WTC11 (cell line): ENCODE data around the gene SUPT3H. TPM values are rescaled to one million over a fixed set of nuclear protein-coding genes. Genes with fewer than 3 reads are reported as not detected.

ENCODE experiments used
- ATAC-seq: fragments of 200-7000 bp; cut with Tn5 transposase; 2 replicates; pipeline ENCODE4 v1.10.0; 2021; ENCODE audit warnings: mild to moderate bottlenecking, moderate library complexity
- CTCF ChIA-PET: fragments of 300-600 bp; sonication (Branson Sonifier 250); formaldehyde crosslinking; loops from one replicate; lab custom pipeline; 2021; ENCODE audit warnings: antibody characterized with exemption; lab: Charles Lee
- POLR2A ChIA-PET: fragments of 350-600 bp; sonication (Branson Sonifier 250); formaldehyde crosslinking; loops from one replicate; lab custom pipeline; 2021; ENCODE audit warnings: antibody characterized with exemption; lab: Charles Lee
- DNase-seq: peaks from one replicate; pipeline ENCODE4 v3.0.0; 2021; ENCODE audit warnings: low spot score
- H3K27ac Mint-ChIP-seq: 2 replicates; pipeline ENCODE4 v1.8.0; 2021; ENCODE audit warnings: mixed read lengths
- H3K27me3 Mint-ChIP-seq: 2 replicates; pipeline ENCODE4 v1.8.0; 2021; ENCODE audit warnings: low read depth, mild to moderate bottlenecking, moderate library complexity, mixed read lengths
- H3K36me3 Mint-ChIP-seq: 2 replicates; pipeline ENCODE4 v1.8.0; 2021; ENCODE audit warnings: mixed read lengths
- H3K4me1 Mint-ChIP-seq: 2 replicates; pipeline ENCODE4 v1.8.0; 2022; ENCODE audit warnings: mixed read lengths
- H3K4me3 Mint-ChIP-seq: 2 replicates; pipeline ENCODE4 v1.8.0; 2021; ENCODE audit warnings: mild to moderate bottlenecking, moderate library complexity, mixed read lengths
- H3K9me3 Mint-ChIP-seq: 2 replicates; pipeline ENCODE4 v1.8.0; 2021; ENCODE audit warnings: mixed read lengths
- JAZF1 ChIP-seq: fragments of 250-450 bp; sonication (Bioruptor Pico); IDR thresholded peaks from 2 replicates; pipeline ENCODE4 v1.9.0; 2021; ENCODE audit warnings: moderate library complexity, mild to moderate bottlenecking, inconsistent platforms
- JUN ChIP-seq: sonication (generic); formaldehyde crosslinking; IDR thresholded peaks from 2 replicates; pipeline ENCODE4 v1.8.0; 2023; ENCODE audit warnings: mild to moderate bottlenecking, missing genetic modification reagents
- NFATC4 ChIP-seq: fragments of 250-450 bp; sonication (Bioruptor Pico); IDR thresholded peaks from 2 replicates; pipeline ENCODE4 v1.9.0; 2021; ENCODE audit warnings: mild to moderate bottlenecking
- NR2C2 ChIP-seq: sonication (generic); formaldehyde crosslinking; IDR thresholded peaks from 2 replicates; pipeline ENCODE4 v1.8.0; 2022; ENCODE audit warnings: mild to moderate bottlenecking, missing genetic modification reagents
- SMAD3 ChIP-seq: sonication (generic); formaldehyde crosslinking; IDR thresholded peaks from 2 replicates; pipeline ENCODE4 v1.8.0; 2022; ENCODE audit warnings: missing genetic modification reagents, mild to moderate bottlenecking, borderline replicate concordance
- SOX15 ChIP-seq: fragments of 250-450 bp; sonication (Bioruptor Pico); IDR thresholded peaks from 2 replicates; pipeline ENCODE4 v1.9.0; 2021; ENCODE audit warnings: mild to moderate bottlenecking
- SP1 ChIP-seq: sonication (generic); formaldehyde crosslinking; conservative IDR thresholded peaks from 2 replicates; pipeline ENCODE4 v1.8.1; 2022; ENCODE audit warnings: missing genetic modification reagents
- TEAD1 ChIP-seq: sonication (generic); formaldehyde crosslinking; IDR thresholded peaks from 2 replicates; pipeline ENCODE4 v1.8.0; 2022; ENCODE audit warnings: mild to moderate bottlenecking, missing genetic modification reagents
- ZNF121 ChIP-seq: sonication (generic); formaldehyde crosslinking; IDR thresholded peaks from 2 replicates; pipeline ENCODE4 v1.8.0; 2023; ENCODE audit warnings: missing genetic modification reagents
- ZNF219 ChIP-seq: sonication (generic); formaldehyde crosslinking; IDR thresholded peaks from 2 replicates; pipeline ENCODE4 v1.8.0; 2023; ENCODE audit warnings: missing genetic modification reagents, mild to moderate bottlenecking, borderline replicate concordance
- ZNF263 ChIP-seq: sonication (generic); formaldehyde crosslinking; IDR thresholded peaks from 2 replicates; pipeline ENCODE4 v1.8.1; 2022; ENCODE audit warnings: low read depth, mild to moderate bottlenecking, moderate library complexity, missing genetic modification reagents
- ZNF396 ChIP-seq: fragments of 250-450 bp; sonication (Bioruptor Pico); IDR thresholded peaks from 2 replicates; pipeline ENCODE4 v1.8.0; 2021; ENCODE audit warnings: mild to moderate bottlenecking, moderate library complexity, borderline replicate concordance
- total RNA-seq: library from RNA; stranded (reverse); gene quantifications from 3 replicates; pipeline ENCODE4 v1.2.3, GENCODE V29; 2021
- TF ChIP-seq, protein P1 (sequence below): fragments of 250-450 bp; sonication (Bioruptor Pico); conservative IDR thresholded peaks from 2 replicates; pipeline ENCODE4 v1.9.0; 2021; ENCODE audit warnings: mild to moderate bottlenecking
- TF ChIP-seq, protein P2 (sequence below): fragments of 250-450 bp; sonication (Bioruptor Pico); IDR thresholded peaks from 2 replicates; pipeline ENCODE4 v1.9.0; 2021; ENCODE audit warnings: moderate library complexity, mild to moderate bottlenecking, inconsistent platforms, borderline replicate concordance
- TF ChIP-seq, protein P3 (sequence below): sonication (generic); formaldehyde crosslinking; IDR thresholded peaks from 2 replicates; pipeline ENCODE4 v1.8.1; 2023; ENCODE audit warnings: mild to moderate bottlenecking, missing genetic modification reagents
- TF ChIP-seq, protein P4 (sequence below): fragments of 250-450 bp; sonication (Bioruptor Pico); IDR thresholded peaks from 2 replicates; pipeline ENCODE4 v2.1.2; 2022; ENCODE audit warnings: mild to moderate bottlenecking, moderate library complexity

SUPT3H gene
- total RNA-seq, 1 experiment from 2014 or later = 15.3 TPM

DNA sequence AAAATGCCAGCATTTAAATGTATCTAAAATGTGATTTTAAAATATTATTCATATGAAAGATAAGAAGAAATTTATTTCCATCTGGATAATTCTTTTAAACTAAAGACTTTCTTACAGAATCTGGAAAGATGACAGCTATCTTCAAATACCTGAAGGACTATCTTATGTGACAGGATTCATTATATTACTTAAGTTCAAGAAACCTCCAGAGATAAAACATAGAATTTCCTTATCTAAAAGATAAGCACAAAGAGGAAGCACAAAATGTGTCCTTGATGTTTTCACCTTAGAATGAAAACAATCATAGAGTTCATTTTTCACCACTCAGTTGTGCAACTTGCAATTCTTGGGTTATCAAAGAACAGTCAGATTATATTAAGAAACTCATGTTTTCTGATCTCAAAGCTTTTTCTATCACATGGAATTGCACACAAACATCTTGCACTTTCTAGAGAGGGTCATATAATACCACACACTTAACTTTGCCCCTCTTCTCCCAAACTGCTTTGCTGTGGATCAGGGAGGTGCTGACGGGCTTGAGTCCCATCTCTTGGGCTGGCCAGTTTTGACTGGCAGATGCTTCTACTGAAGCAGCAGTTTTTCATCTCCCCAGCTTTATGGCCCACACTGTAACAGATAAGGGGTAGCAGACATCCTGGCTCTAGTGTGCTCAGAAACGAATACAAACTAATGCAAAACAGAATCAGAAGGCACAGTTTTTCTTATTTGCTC is 522.9 kb downstream of the SUPT3H start:
- ChIA-PET CTCF (interaction anchor here (0.6 to 2.1 kb wide), 2 partner anchors 379 to 386 kb away, joined by 3 to 5 read pairs; no protein-coding TSS in a partner anchor), POLR2A (no interaction called here)
- H3K27ac Mint-ChIP-seq = no peak overlapping the region
- DNase-seq = no peak
- H3K4me3 Mint-ChIP-seq = no peak overlapping the region
- ATAC-seq = no peak
- H3K27me3 Mint-ChIP-seq = no peaks in the 10 kb centered on the region
- no peaks in the 10 kb centered on the region; the same call in 1 of the 2 replicates for H3K9me3 Mint-ChIP-seq
- H3K36me3 Mint-ChIP-seq = no peaks in the 10 kb centered on the region
- TF ChIP-seq ZNF263 = no peak
- no peaks in the 10 kb centered on the region for H3K4me1 Mint-ChIP-seq

DNA sequence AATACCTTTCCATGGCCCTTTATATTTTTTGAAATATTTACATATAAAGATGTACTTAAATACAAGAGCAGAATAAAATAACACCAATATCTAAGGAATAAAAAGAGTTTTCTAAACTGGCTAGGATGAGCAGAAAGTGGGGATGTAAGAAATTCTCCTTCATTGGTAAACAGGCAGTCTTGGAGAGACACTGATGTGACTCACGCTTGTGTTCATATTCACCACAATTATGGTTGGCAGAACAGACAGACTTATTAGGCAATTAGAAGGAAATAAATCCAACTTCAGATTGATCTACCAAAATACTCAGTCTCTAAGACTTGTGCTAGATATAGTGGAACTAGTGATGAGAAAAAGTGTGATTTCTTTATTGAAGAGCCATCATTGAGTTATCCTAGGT is 526.6 kb downstream of the SUPT3H start:
- Mint-ChIP-seq H3K4me1 (peaks cover 1% of the 10 kb centered on the region), H3K27me3 (no peaks in the 10 kb centered on the region), H3K4me3 (no peak overlapping the region), H3K9me3 (peaks cover 3% of the 10 kb centered on the region; the same call in 1 of the 2 replicates), H3K36me3 (no peaks in the 10 kb centered on the region), H3K27ac (no peak overlapping the region)
- TF ChIP-seq ZNF121 (no peak), NFATC4 (CRISPR knock-in tag) (no peak), TEAD1 (no peak), JAZF1 (CRISPR knock-in tag) (no peak)
- no peak for DNase-seq
- ChIA-PET CTCF (no interaction called here), POLR2A (no interaction called here)
- ATAC-seq = no peak

DNA sequence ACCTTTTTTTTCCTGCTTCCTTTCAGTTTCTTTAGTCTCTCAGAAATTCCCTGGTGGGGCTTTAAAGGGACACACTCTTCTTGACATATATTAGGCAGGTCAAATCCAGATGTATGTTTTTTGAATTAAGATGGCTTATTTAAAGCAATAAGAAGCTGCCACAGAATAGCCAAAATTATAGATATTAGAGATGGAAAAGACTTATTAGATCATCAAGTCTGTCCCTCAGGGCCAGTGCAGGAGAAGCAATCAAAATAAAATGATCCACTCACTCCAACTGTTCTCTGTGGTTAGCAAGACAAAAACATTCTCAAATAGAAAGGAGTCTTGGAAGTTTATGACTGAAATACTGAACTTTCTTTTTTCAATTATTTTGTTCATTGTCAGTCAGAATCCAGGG is 527.4 kb downstream of the SUPT3H start:
- Mint-ChIP-seq H3K36me3 (no peaks in the 10 kb centered on the region), H3K27ac (no peak overlapping the region), H3K4me3 (no peak overlapping the region), H3K9me3 (peaks cover 3% of the 10 kb centered on the region; the same call in 1 of the 2 replicates), H3K27me3 (no peaks in the 10 kb centered on the region), H3K4me1 (peaks cover 6% of the 10 kb centered on the region)
- CTCF ChIA-PET = no interaction called here
- ATAC-seq (no peak), DNase-seq (no peak)
- POLR2A ChIA-PET = no interaction called here
- TF ChIP-seq, protein P1, sequence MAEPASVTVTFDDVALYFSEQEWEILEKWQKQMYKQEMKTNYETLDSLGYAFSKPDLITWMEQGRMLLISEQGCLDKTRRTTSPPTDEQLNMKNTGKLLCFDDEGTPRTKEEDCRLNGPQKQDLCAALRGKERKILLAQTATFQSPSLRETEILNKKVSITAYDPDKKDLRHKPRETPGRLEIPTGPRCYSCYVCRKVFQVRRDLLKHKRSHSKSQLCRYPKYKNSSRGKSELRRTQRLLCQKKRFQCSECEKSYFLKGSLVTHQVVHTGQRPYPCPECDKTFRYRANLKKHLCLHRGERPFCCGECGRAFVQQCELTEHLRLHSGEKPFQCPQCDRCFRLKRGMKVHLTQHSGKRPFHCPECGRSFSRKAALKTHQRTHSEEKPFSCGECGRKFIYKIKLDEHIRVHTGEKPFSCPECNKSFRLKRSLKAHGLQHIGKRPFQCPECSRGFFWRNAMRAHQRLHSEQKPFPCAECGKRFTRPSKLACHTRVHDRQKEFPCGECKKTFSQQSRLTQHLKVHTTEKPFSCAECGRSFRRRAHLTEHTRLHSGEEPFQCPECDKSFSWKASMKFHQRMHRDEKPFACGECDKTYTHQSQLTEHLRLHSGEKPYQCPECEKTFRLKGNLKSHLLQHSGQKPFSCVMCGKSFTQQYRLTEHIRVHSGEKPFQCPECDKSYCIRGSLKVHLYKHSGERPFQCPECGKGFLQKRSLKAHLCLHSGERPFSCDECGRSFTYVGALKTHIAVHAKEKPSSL (CRISPR knock-in tag) = no peak
- no peak for TF ChIP-seq ZNF219
- TF ChIP-seq, protein P2, sequence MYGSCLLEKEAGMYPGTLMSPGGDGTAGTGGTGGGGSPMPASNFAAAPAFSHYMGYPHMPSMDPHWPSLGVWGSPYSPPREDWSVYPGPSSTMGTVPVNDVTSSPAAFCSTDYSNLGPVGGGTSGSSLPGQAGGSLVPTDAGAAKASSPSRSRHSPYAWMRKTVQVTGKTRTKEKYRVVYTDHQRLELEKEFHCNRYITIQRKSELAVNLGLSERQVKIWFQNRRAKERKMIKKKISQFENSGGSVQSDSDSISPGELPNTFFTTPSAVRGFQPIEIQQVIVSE (CRISPR knock-in tag) = no peak
- TF ChIP-seq ZNF396 (CRISPR knock-in tag) = no peak
- TF ChIP-seq JUN = no peak
- TF ChIP-seq, protein P3, sequence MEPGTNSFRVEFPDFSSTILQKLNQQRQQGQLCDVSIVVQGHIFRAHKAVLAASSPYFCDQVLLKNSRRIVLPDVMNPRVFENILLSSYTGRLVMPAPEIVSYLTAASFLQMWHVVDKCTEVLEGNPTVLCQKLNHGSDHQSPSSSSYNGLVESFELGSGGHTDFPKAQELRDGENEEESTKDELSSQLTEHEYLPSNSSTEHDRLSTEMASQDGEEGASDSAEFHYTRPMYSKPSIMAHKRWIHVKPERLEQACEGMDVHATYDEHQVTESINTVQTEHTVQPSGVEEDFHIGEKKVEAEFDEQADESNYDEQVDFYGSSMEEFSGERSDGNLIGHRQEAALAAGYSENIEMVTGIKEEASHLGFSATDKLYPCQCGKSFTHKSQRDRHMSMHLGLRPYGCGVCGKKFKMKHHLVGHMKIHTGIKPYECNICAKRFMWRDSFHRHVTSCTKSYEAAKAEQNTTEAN (CRISPR knock-in tag) = no peak
- TF ChIP-seq SMAD3 (CRISPR knock-in tag) = no peak

DNA sequence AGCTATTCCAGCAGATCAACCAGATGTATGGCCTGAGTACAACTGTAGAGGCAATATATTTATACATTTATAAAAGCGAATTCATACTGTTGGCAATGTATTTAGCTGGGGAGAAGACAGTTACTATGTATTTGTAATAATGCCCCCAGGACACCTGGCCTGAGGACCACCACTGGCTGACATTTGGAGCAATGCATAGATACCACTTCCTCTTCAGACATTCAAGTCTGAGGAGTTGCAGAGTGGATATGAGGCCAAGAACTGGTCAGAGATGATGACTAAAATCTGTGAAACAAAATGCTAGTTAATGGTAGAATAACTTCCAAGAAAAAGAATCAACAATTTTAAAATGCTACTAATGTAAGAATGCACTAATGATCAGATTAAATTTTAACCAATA is 527.9 kb downstream of the SUPT3H start:
- H3K4me3 Mint-ChIP-seq = no peak overlapping the region
- no peaks in the 10 kb centered on the region for H3K36me3 Mint-ChIP-seq
- TF ChIP-seq SOX15 (CRISPR knock-in tag) = no peak
- TF ChIP-seq, protein P4, sequence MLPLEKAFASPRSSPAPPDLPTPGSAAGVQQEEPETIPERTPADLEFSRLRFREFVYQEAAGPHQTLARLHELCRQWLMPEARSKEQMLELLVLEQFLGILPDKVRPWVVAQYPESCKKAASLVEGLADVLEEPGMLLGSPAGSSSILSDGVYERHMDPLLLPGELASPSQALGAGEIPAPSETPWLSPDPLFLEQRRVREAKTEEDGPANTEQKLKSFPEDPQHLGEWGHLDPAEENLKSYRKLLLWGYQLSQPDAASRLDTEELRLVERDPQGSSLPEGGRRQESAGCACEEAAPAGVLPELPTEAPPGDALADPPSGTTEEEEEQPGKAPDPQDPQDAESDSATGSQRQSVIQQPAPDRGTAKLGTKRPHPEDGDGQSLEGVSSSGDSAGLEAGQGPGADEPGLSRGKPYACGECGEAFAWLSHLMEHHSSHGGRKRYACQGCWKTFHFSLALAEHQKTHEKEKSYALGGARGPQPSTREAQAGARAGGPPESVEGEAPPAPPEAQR (CRISPR knock-in tag) = no peak
- TF ChIP-seq NR2C2 (CRISPR knock-in tag) = no peak
- TF ChIP-seq JAZF1 (CRISPR knock-in tag) = no peak
- TF ChIP-seq SP1 = no peak
- TF ChIP-seq JUN = no peak
- no peak overlapping the region for H3K27ac Mint-ChIP-seq
- peaks cover 3% of the 10 kb centered on the region; the same call in 1 of the 2 replicates for H3K9me3 Mint-ChIP-seq
- CTCF ChIA-PET = no interaction called here
- no peaks in the 10 kb centered on the region for H3K27me3 Mint-ChIP-seq
- POLR2A ChIA-PET = no interaction called here
- ATAC-seq (no peak), DNase-seq (no peak)
- H3K4me1 Mint-ChIP-seq = peaks cover 8% of the 10 kb centered on the region
